NCI-H774 (cell line): ENCODE measurements around the gene DAD1.
"Not testable (repeated sequence)": the region's sequence is repeated elsewhere in the genome, so short reads cannot be mapped to it uniquely, and the experiment has no call there.

Source experiments
- DNase-seq: peaks from one replicate; lab custom pipeline; 2025; lab: John Stamatoyannopoulos, UW

The DAD1 gene

GRCh38 chr14:22567437-22567836, 21.6 kb downstream of the DAD1 start:
- DNase-seq, result no peak

- DNase-seq, result no peak
Observed at GRCh38 chr14:22566845-22567244, 22.2 kb downstream of the DAD1 start.

- not testable (repeated sequence) for DNase-seq
Observed at GRCh38 chr14:22566266-22566665, 22.8 kb downstream of the DAD1 start.

- no peak for DNase-seq
Observed at GRCh38 chr14:22565391-22565945, 23.6 kb downstream of the DAD1 start.

GRCh38 chr14:22564463-22564862, 24.6 kb downstream of the DAD1 start:
- DNase-seq, result no peak

GRCh38 chr14:22563987-22564386, 25.0 kb downstream of the DAD1 start:
- no peak for DNase-seq

- DNase-seq, result no peak
Observed at GRCh38 chr14:22561661-22562579, 27.1 kb downstream of the DAD1 start.

GRCh38 chr14:22561366-22561660, 27.7 kb downstream of the DAD1 start:
- DNase-seq, result no peak

- peak; percentile 46 for DNase-seq
Observed at GRCh38 chr14:22560662-22561365, 28.2 kb downstream of the DAD1 start.

- no peak for DNase-seq
Observed at GRCh38 chr14:22559041-22559440, 30.0 kb downstream of the DAD1 start.

- DNase-seq, result no peak
Observed at GRCh38 chr14:22558221-22558913, 30.7 kb downstream of the DAD1 start.

GRCh38 chr14:22557846-22558220, 31.2 kb downstream of the DAD1 start:
- DNase-seq, result no peak

GRCh38 chr14:22556990-22557623, 31.9 kb downstream of the DAD1 start:
- DNase-seq, result peak; percentile 61

GRCh38 chr14:22556021-22556989, 32.7 kb downstream of the DAD1 start:
- no peak for DNase-seq

- no peak for DNase-seq
Observed at GRCh38 chr14:22555384-22556011, 33.5 kb downstream of the DAD1 start.

- no peak for DNase-seq
Observed at GRCh38 chr14:22554498-22555383, 34.3 kb downstream of the DAD1 start.

- DNase-seq, result not testable (repeated sequence)
Observed at GRCh38 chr14:22553861-22554497, 35.0 kb downstream of the DAD1 start.

- no peak for DNase-seq
Observed at GRCh38 chr14:22553445-22553844, 35.6 kb downstream of the DAD1 start.

GRCh38 chr14:22552827-22553076, 36.3 kb downstream of the DAD1 start:
- no peak for DNase-seq
